Spleen (tissue), 11 donors: ENCODE measurements around the gene PAK1. TPM values are rescaled to one million over a fixed set of nuclear protein-coding genes. Genes with fewer than 3 reads are reported as not detected.

ENCODE experiments used
- DNase-seq: peaks from one replicate; pipeline ENCODE4 v3.0.0-alpha.2; 2020
- H3K27ac ChIP-seq, 8 donors: fragments of 200-600 bp; sonication (generic) in 7 of 8; 1 replicate in 4 of 8; 2 replicates in 4 of 8; pipeline versions ENCODE4 v1.5.0 to v1.8.0; 2016 to 2021; ENCODE audit warnings: inconsistent platforms in 4 of 8, mild to moderate bottlenecking in 4 of 8, moderate library complexity in 1 of 8
- H3K27me3 ChIP-seq, 7 donors: fragments of 200-600 bp; sonication (generic) in 6 of 7; replicated peaks in 1 of 7; 1 replicate in 4 of 7; 2 replicates in 3 of 7; pipeline versions ENCODE4 v1.5.0 to v1.8.0; 2016 to 2021; ENCODE audit warnings: inconsistent platforms in 3 of 7, mild to moderate bottlenecking in 1 of 7
- H3K36me3 ChIP-seq, 6 donors: fragments of 200-600 bp; sonication (generic) in 5 of 6; 1 replicate in 4 of 6; 2 replicates in 2 of 6; pipeline versions ENCODE4 v1.5.0 to v1.8.0; 2016 to 2021; ENCODE audit warnings: inconsistent platforms in 2 of 6
- H3K4me1 ChIP-seq, 6 donors: fragments of 200-600 bp; sonication (generic) in 5 of 6; 1 replicate in 3 of 6; 2 replicates in 3 of 6; pipeline versions ENCODE4 v1.5.0 to v1.8.0; 2016 to 2021; ENCODE audit warnings: inconsistent platforms in 3 of 6
- H3K4me3 ChIP-seq, 8 donors: fragments of 200-600 bp; sonication (generic) in 7 of 8; 1 replicate in 4 of 8; 2 replicates in 4 of 8; pipeline versions ENCODE4 v1.5.0 to v1.8.0; 2016 to 2021; ENCODE audit warnings: inconsistent platforms in 4 of 8, mild to moderate bottlenecking in 4 of 8, moderate library complexity in 2 of 8
- H3K9me3 ChIP-seq, 8 donors: fragments of 200-600 bp; sonication (generic) in 7 of 8; 1 replicate in 4 of 8; 2 replicates in 4 of 8; pipeline versions ENCODE4 v1.5.0 to v1.8.0; 2016 to 2021; ENCODE audit warnings: inconsistent platforms in 4 of 8
- CTCF ChIP-seq, 11 experiments: fragments of 200-600 bp in 7 of 11; fragments of 450-650 bp in 4 of 11; sonication (generic) in 4 of 11; IDR thresholded peaks in 8 of 11; conservative IDR thresholded peaks in 3 of 11; 1 replicate in 7 of 11; 2 replicates in 4 of 11; pipeline versions ENCODE4 v1.4.0 to v1.8.0; 2016 to 2021; ENCODE audit warnings: antibody characterized with exemption in 11 of 11, inconsistent platforms in 4 of 11, mild to moderate bottlenecking in 1 of 11
- POLR2A ChIP-seq, 3 donors: fragments of 450-650 bp; IDR thresholded peaks; one replicate each; pipeline ENCODE4 v1.5.1; 2017; ENCODE audit warnings: antibody characterized with exemption in 3 of 3, mild to moderate bottlenecking in 1 of 3
- POLR2AphosphoS5 ChIP-seq, 3 donors: sonication (generic); formaldehyde crosslinking; IDR thresholded peaks; one replicate each; pipeline ENCODE4 v1.5.1; 2017; ENCODE audit warnings: antibody characterized with exemption in 3 of 3
- WGBS, 5 donors: extraction: QIAGEN DNeasy Blood & Tissue Kit in 3 of 5; methylation state at CpG; one replicate each; pipeline versions ENCODE4 v1.1.5 to v1.1.7; 2013 to 2018; 5-methylcytosine and 5-hydroxymethylcytosine counted together
- intact Hi-C: fragments of 100-400 bp; cut with DNase I; formaldehyde crosslinking; loops from one replicate; pipeline ENCODE4 v1.15.0; 2023; ENCODE audit warnings: low total_unique reads
- polyA plus RNA-seq, 3 donors: library from polyadenylated mRNA; stranded (reverse); fragments of 200-250 nt; gene quantifications; one replicate each; pipeline ENCODE4 v1.2.1, GENCODE V29; 2013
- total RNA-seq, 7 donors: library from RNA; depleted of rRNA in 3 of 7; stranded (reverse); fragments of >200 nt in 3 of 7; fragmentation: NEBNext Ultra II Directional in 4 of 7; extraction: Animal tissue kit (Norgen Biotek cat#: 25700) in 4 of 7; gene quantifications; one replicate each; pipeline versions ENCODE4 v1.1.0 to v1.2.1, GENCODE V29; 2016 to 2021
- donor health status: healthy with polysubstance abuse.
- donor health status: DM: no; HTN: no; CAD: no; lungs with moderate emphysema.
- donor health status: DM: no; HTN: no; CAD: no.
- donor health status: Bipolar disorder and iron deficiency.
- donor health status: healthy.
- donor health status: DM: no; HTN: no; CAD: no.
- donor health status: DM: yes; HTN: yes; CAD: no.

Gene PAK1
- total and polyA plus RNA-seq, 10 donors = 9.3 to 76.5 (median 37.5) TPM

GRCh38 chr11:77396305-77396704, 77.6 kb downstream of the PAK1 start:
- no peak for DNase-seq
- Histone ChIP-seq H3K4me1 (peaks cover 0 to 30% (median 0%) of the 10 kb centered on the region in 6 donors), H3K9me3 (no peaks in the 10 kb centered on the region), H3K36me3 (peaks cover 0 to 15% (median 0%) of the 10 kb centered on the region in 6 donors), H3K27me3 (no peaks in the 10 kb centered on the region), H3K27ac (no peak overlapping the region), H3K4me3 (no peak overlapping the region)
- intact Hi-C loops = no loop called here
- whole genome bisulfite sequencing, 5 donors = 91 to 98% (median 97%) methylated on average over 3 of the region's 3 CpGs
- no peak for TF ChIP-seq POLR2A (IDR thresholded peaks at IDR 0.05)
- no peak for TF ChIP-seq CTCF (IDR thresholded peaks at IDR 0.05 in 8 of 11, conservative IDR thresholded peaks at IDR 0.05 in 3 of 11)

- Histone ChIP-seq H3K4me1 (peaks cover 0 to 23% (median 0%) of the 10 kb centered on the region in 6 donors), H3K4me3 (no peak overlapping the region), H3K36me3 (peaks cover 0 to 22% (median 0%) of the 10 kb centered on the region in 6 donors), H3K27ac (no peak overlapping the region), H3K27me3 (no peaks in the 10 kb centered on the region), H3K9me3 (no peaks in the 10 kb centered on the region)
- no peak for TF ChIP-seq POLR2AphosphoS5 (IDR thresholded peaks at IDR 0.05)
- no peak for TF ChIP-seq CTCF (IDR thresholded peaks at IDR 0.05 in 8 of 11, conservative IDR thresholded peaks at IDR 0.05 in 3 of 11)
- no peak for TF ChIP-seq POLR2A (IDR thresholded peaks at IDR 0.05)
- intact Hi-C loops = no loop called here
- no peak for DNase-seq
- 67 to 74% (median 72%) methylated on average over 3 of the region's 3 CpGs for WGBS, 5 donors
These were observed 78.3 kb downstream of the PAK1 start for GRCh38 chr11:77395460-77396173.

GRCh38 chr11:77392842-77393241, 81.1 kb downstream of the PAK1 start:
- Histone ChIP-seq H3K27me3 (no peaks in the 10 kb centered on the region), H3K36me3 (peaks cover 0 to 42% (median 0%) of the 10 kb centered on the region in 6 donors), H3K27ac (no peak overlapping the region), H3K9me3 (no peaks in the 10 kb centered on the region), H3K4me3 (no peak overlapping the region), H3K4me1 (peaks cover 0 to 18% (median 0%) of the 10 kb centered on the region in 6 donors)
- TF ChIP-seq POLR2A (IDR thresholded peaks at IDR 0.05) (no peak), CTCF (IDR thresholded peaks at IDR 0.05 in 8 of 11, conservative IDR thresholded peaks at IDR 0.05 in 3 of 11) (no peak), POLR2AphosphoS5 (IDR thresholded peaks at IDR 0.05) (no peak)
- DNase-seq = no peak
- intact Hi-C loops = no loop called here

GRCh38 chr11:77387701-77388100, 86.2 kb downstream of the PAK1 start:
- TF ChIP-seq POLR2A (IDR thresholded peaks at IDR 0.05) = no peak
- TF ChIP-seq POLR2AphosphoS5 (IDR thresholded peaks at IDR 0.05) = no peak
- no peak for TF ChIP-seq CTCF (IDR thresholded peaks at IDR 0.05 in 8 of 11, conservative IDR thresholded peaks at IDR 0.05 in 3 of 11)
- Histone ChIP-seq H3K4me3 (no peak overlapping the region), H3K9me3 (no peaks in the 10 kb centered on the region), H3K36me3 (peaks cover 0 to 62% (median 0%) of the 10 kb centered on the region in 6 donors), H3K4me1 (no peaks in the 10 kb centered on the region), H3K27me3 (no peaks in the 10 kb centered on the region), H3K27ac (no peak overlapping the region)
- no peak for DNase-seq
- intact Hi-C loops = no loop called here
